ENCODE measurements around the gene RC3H1. TPM values are rescaled to one million over a fixed set of nuclear protein-coding genes. Genes with fewer than 3 reads are reported as not detected.
"Not testable (repeated sequence)": the region's sequence is repeated elsewhere in the genome, so short reads cannot be mapped to it uniquely, and the experiment has no call there.

The RC3H1 gene
- total and polyA plus RNA-seq, 8 donors: 2.9 to 49.0 (median 11.2) TPM

DNA sequence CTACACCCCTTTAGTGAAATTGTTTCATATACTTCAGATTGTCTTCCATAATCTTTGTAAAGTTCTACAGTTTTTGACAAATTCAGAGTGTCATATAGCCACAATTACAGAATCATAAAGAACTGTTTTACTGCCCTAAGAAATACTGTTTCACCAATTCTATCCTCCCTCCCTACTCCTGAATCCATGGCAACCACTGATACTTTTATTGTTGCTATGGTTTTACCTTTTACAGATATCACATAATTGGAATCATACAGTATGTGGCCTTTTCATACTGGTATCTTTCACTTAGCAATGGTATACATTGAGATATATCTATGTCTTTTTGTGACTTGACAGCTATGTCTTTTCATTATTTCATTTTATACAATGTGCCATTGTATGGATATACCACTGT lies 34.1 kb downstream of the RC3H1 start:
- Histone ChIP-seq H3K4me3 (no peak overlapping the region), H3K4me1 (no peaks in the 10 kb centered on the region), H3K36me3 (peaks cover 16 to 89% (median 81%) of the 10 kb centered on the region in 4 donors), H3K9me3 (no peaks in the 10 kb centered on the region), H3K27ac (no peak overlapping the region), H3K27me3 (no peaks in the 10 kb centered on the region)
- TF ChIP-seq, protein P1, sequence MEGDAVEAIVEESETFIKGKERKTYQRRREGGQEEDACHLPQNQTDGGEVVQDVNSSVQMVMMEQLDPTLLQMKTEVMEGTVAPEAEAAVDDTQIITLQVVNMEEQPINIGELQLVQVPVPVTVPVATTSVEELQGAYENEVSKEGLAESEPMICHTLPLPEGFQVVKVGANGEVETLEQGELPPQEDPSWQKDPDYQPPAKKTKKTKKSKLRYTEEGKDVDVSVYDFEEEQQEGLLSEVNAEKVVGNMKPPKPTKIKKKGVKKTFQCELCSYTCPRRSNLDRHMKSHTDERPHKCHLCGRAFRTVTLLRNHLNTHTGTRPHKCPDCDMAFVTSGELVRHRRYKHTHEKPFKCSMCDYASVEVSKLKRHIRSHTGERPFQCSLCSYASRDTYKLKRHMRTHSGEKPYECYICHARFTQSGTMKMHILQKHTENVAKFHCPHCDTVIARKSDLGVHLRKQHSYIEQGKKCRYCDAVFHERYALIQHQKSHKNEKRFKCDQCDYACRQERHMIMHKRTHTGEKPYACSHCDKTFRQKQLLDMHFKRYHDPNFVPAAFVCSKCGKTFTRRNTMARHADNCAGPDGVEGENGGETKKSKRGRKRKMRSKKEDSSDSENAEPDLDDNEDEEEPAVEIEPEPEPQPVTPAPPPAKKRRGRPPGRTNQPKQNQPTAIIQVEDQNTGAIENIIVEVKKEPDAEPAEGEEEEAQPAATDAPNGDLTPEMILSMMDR (IDR thresholded peaks at IDR 0.05): no peak
- TF ChIP-seq POLR2A (IDR thresholded peaks at IDR 0.05) (no peak), POLR2AphosphoS5 (IDR thresholded peaks at IDR 0.05) (no peak)
- DNase-seq: no peak
- intact Hi-C loops (cut with DNase I; ENCODE audit: low total_unique reads): no loop called here

DNA sequence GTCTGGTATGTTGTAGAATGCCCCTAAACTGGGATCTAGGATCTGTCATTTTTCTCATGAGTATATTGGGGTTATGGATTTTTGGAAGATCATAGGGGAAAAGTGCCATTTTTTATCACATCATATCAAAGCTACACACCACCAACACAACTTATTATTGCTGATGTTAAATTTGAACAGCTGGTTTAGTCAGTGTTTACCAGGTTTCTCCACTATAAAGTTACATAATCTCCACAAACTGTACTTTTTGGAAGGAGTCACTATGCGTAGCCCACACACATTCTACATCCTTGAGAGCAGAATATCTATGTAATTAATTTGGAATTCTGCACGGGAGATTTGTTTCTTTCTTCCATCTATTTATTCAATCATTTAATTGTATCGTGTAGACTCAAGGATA lies 35.2 kb downstream of the RC3H1 start:
- TF ChIP-seq, protein P1 (IDR thresholded peaks at IDR 0.05): no peak
- no peak for TF ChIP-seq POLR2A (IDR thresholded peaks at IDR 0.05)
- no peak for TF ChIP-seq EP300 (IDR thresholded peaks at IDR 0.05)
- no peak for TF ChIP-seq POLR2AphosphoS5 (IDR thresholded peaks at IDR 0.05)
- 57 to 81% (median 66%) methylated on average over 3 of the region's 3 CpGs for WGBS, 5 donors
- H3K27me3 ChIP-seq: no peaks in the 10 kb centered on the region
- H3K9me3 ChIP-seq: no peaks in the 10 kb centered on the region
- no peaks in the 10 kb centered on the region for H3K4me1 ChIP-seq
- intact Hi-C loops (cut with DNase I; ENCODE audit: low total_unique reads): no loop called here
- H3K27ac ChIP-seq: no peak overlapping the region
- H3K4me3 ChIP-seq: no peak overlapping the region
- H3K36me3 ChIP-seq: peaks cover 16 to 89% (median 82%) of the 10 kb centered on the region in 4 donors
- no peak for DNase-seq

DNA sequence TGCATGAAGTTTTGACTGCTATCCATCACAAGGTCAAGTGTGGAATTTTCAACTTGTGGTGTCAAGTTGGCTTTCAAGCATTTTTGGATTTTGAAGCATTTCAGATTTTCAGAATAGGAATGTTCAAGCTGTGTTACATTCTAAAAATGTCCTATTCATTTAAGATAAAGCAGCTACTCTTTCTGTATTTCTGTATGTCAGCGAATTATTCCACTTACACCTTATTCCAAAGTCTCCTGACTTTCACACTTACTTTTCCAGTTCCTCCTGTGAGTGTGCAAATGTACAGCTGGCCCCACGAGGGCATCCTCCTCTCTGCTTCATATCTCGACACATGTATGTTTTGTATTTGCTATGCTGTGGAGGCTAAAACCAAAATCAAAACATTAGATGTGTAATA lies 51.9 kb downstream of the RC3H1 start:
- Histone ChIP-seq H3K4me1 (no peaks in the 10 kb centered on the region), H3K27me3 (no peaks in the 10 kb centered on the region), H3K4me3 (no peak overlapping the region), H3K9me3 (no peaks in the 10 kb centered on the region), H3K36me3 (peaks cover 47 to 100% (median 100%) of the 10 kb centered on the region in 4 donors), H3K27ac (no peak overlapping the region)
- TF ChIP-seq POLR2A (IDR thresholded peaks at IDR 0.05) (no peak), POLR2AphosphoS5 (IDR thresholded peaks at IDR 0.05) (no peak), EP300 (IDR thresholded peaks at IDR 0.05) (no peak)
- TF ChIP-seq, protein P1 (IDR thresholded peaks at IDR 0.05): no peak
- no peak for DNase-seq
- 73 to 83% (median 78%) methylated on average over 3 of the region's 3 CpGs for WGBS, 5 donors
- intact Hi-C loops (cut with DNase I; ENCODE audit: low total_unique reads): no loop called here

DNA sequence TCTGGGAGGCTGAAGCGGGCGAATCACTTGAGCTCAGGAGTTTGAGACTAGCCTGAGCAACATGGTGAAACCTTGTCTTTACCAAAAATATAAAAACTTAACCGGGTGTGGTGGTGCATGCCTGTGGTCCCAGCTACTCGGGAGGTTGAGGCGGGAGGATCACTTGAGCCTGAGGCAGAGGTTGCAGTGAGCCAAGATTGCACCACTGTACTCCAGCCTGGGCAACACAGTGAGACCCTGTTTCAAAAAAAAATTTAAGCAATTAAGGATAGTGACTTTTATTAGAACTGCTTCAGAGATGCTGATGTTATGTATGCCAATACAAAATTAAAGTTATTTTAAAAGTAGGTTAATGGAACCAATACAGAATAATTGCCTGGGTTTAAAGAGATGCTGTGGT lies 56.3 kb downstream of the RC3H1 start:
- WGBS, 5 donors: 83 to 97% (median 94%) methylated on average over 5 of the region's 5 CpGs
- H3K4me3 ChIP-seq; intact Hi-C loops (cut with DNase I; ENCODE audit: low total_unique reads); H3K27ac ChIP-seq; DNase-seq; H3K27me3 ChIP-seq; H3K4me1 ChIP-seq; H3K9me3 ChIP-seq: not testable (repeated sequence)
- peaks cover 65 to 100% (median 100%) of the 10 kb centered on the region in 4 donors for H3K36me3 ChIP-seq

DNA sequence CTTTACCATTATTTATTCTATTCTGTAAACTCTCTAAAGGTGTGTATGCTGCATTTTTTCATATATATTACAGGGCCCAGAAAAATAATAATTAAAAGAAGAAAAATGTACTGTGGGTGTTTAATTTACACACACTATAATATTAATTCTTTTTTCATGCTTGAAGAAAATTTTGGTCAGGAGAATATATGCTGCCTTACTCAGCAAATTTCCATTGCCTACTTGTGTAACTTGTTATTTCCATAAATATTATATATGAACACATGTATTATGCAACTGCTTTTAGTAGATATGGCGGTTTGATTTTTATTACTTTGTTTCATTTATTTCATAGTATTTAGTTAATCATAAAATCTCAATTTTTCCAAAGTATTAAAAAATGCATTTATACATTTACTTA lies 58.7 kb downstream of the RC3H1 start:
- no peak overlapping the region for H3K27ac ChIP-seq
- H3K9me3 ChIP-seq: no peaks in the 10 kb centered on the region
- TF ChIP-seq POLR2A (IDR thresholded peaks at IDR 0.05) (no peak), POLR2AphosphoS5 (IDR thresholded peaks at IDR 0.05) (no peak), EP300 (IDR thresholded peaks at IDR 0.05) (no peak)
- TF ChIP-seq, protein P1 (IDR thresholded peaks at IDR 0.05): no peak
- peaks cover 56 to 100% (median 99%) of the 10 kb centered on the region in 4 donors for H3K36me3 ChIP-seq
- no peaks in the 10 kb centered on the region for H3K4me1 ChIP-seq
- H3K4me3 ChIP-seq: no peak overlapping the region
- intact Hi-C loops (cut with DNase I; ENCODE audit: low total_unique reads): no loop called here
- WGBS, 5 donors: 94 to 98% (median 97%) methylated on average over 1 of the region's 1 CpG
- no peaks in the 10 kb centered on the region for H3K27me3 ChIP-seq
- no peak for DNase-seq

Data from stomach (tissue), 9 donors.